Motor neuron (in vitro differentiated cells): ENCODE measurements around the gene GREM2. TPM values are rescaled to one million over a fixed set of nuclear protein-coding genes. Genes with fewer than 3 reads are reported as not detected.

ENCODE experiments used
- ATAC-seq, 8 experiments: fragments of 200-7000 bp; cut with Tn5 transposase; replicated peaks in 6 of 8; 2 replicates each; pipeline ENCODE4 v1.8.0; 2021; ENCODE audit warnings: mild to moderate bottlenecking in 8 of 8, moderate library complexity in 8 of 8
- H3K27ac ChIP-seq, 2 donors: fragments of 250-450 bp; sonication (Bioruptor Pico); 2 replicates each; pipeline ENCODE4 v1.9.0; 2021; ENCODE audit warnings: antibody characterized with exemption in 2 of 2, mild to moderate bottlenecking in 2 of 2, moderate library complexity in 1 of 2
- H3K4me1 ChIP-seq, 2 donors: fragments of 250-450 bp; sonication (Bioruptor Pico); replicated peaks in 1 of 2; 2 replicates each; pipeline ENCODE4 v1.6.1; 2021; ENCODE audit warnings: antibody characterized with exemption in 2 of 2, mild to moderate bottlenecking in 2 of 2, moderate library complexity in 1 of 2
- H3K4me3 ChIP-seq, 5 donors: fragments of 250-450 bp; sonication (Bioruptor Pico); 2 replicates each; pipeline ENCODE4 v1.9.0; 2021; ENCODE audit warnings: antibody characterized with exemption in 5 of 5, mild to moderate bottlenecking in 5 of 5, moderate library complexity in 4 of 5
- WGBS, 10 experiments: fragments of 450-650 bp; shearing (Covaris generic); methylation state at CpG; one replicate each; pipeline ENCODE4 v1.0.0; 2022; 5-methylcytosine and 5-hydroxymethylcytosine counted together
- in situ Hi-C, 9 experiments: fragments of 400-800 bp; cut with MboI; loops; one replicate each; pipeline ENCODE4 v1.15.0; 2021; ENCODE audit warnings: low sequenced_read_pairs in 9 of 9, low pct_unique_long_range_greater_than_20kb in 2 of 9; ENCODE audit not compliant: unreplicated experiment in 9 of 9
- total RNA-seq, 8 experiments: library from RNA; unstranded; fragments of 300-600 nt; gene quantifications; 2 replicates each; pipeline versions ENCODE4 v1.2.3 to v1.2.4, GENCODE V29; 2022

The GREM2 gene
- total RNA-seq, 8 experiments from 2014 or later, result 0.10 to 13.9 (median 2.0) TPM; not detected in 1

DNA sequence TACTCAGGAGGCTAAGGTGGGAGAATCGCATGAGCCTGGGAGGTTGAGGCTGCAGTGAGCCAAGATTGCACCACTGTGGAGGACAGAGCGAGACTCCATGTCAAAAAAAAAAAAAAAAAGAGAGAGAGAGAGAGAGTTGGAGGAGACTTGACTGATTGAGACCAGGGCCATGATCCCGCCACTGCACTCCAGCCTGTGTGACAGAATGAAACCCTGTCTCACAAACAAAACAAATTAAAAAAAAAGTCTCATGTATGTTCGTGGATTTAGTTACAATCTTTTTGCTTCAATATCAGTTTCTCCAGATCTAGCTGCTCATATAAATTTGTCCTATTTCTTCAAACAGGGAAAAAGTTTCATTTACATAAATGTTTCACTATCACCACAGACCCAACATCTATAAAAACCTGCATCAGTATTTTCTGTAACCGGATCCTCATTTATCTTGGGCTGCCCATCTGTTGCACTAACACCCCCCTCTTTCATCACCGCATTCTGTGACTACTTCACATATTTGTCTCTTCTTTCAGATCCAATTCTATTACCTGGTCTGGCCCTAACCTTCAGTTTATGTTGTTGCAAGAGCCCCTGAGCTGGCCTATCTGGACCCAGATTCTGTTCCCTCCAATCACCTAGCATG lies 127.0 kb downstream of the GREM2 start:
- Histone ChIP-seq H3K4me1 (no peaks in the 10 kb centered on the region), H3K4me3 (no peak overlapping the region), H3K27ac (no peak overlapping the region)
- no peak for ATAC-seq
- in situ Hi-C loops, result no loop called here
- WGBS, 10 experiments, result 59 to 100% (median 91%) methylated on average over 1 to 6 of the region's 6 CpGs

GRCh38 chr1:240478536-240478935 lies 133.4 kb downstream of the GREM2 start:
- no peak for ATAC-seq
- 54 to 95% (median 83%) methylated on average over 1 to 6 of the region's 6 CpGs; no CpG with 5 or more reads in 1 of the 10 experiments for WGBS, 10 experiments
- in situ Hi-C loops, result no loop called here

GRCh38 chr1:240475832-240476231 lies 136.1 kb downstream of the GREM2 start:
- H3K4me3 ChIP-seq, result no peak overlapping the region
- no peak overlapping the region for H3K27ac ChIP-seq
- WGBS, 10 experiments, result 49 to 100% (median 92%) methylated on average over 1 to 4 of the region's 4 CpGs
- no peak for ATAC-seq
- no peaks in the 10 kb centered on the region for H3K4me1 ChIP-seq
- in situ Hi-C loops, result no loop called here

More at GRCh38 chr1:240478536-240478935, 133.4 kb downstream of the GREM2 start:
- no peaks in the 10 kb centered on the region for H3K4me1 ChIP-seq
- no peak overlapping the region for H3K27ac ChIP-seq
- H3K4me3 ChIP-seq, result no peak overlapping the region

DNA sequence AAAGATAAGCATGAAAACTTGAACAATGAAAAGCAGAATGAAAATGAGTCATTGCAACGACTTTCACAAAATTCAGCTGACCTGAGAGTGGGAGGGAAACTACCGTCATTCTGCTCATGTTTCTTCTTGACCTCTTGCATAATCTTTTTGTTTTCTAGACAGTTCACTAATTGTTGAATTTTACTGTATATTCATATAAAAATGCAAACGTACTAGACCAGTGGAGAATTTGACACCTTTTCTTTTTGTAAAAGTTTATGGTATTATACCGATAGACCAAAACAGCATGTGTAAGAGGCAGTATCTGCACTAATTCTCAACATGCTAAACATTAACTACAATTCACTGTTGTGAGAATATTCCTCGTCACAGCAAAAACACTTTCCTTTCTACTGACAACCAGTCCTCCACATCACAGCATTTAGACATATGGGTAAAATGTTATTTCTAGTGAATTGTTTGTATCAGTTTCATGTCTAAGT lies 137.8 kb downstream of the GREM2 start:
- 24 to 78% (median 67%) methylated on average over 3 to 5 of the region's 5 CpGs for WGBS, 10 experiments
- ATAC-seq, result no peak
- in situ Hi-C loops, result loop anchor here in 1 of 9 experiments (25.0 kb wide), 2 partner anchors 113 to 213 kb away; no protein-coding TSS in a partner anchor
- Histone ChIP-seq H3K4me1 (no peaks in the 10 kb centered on the region), H3K4me3 (no peak overlapping the region), H3K27ac (no peak overlapping the region)

GRCh38 chr1:240468656-240469055 lies 143.3 kb downstream of the GREM2 start:
- Histone ChIP-seq H3K4me1 (peaks cover 0 to 3% of the 10 kb centered on the region in 2 donors), H3K4me3 (no peak overlapping the region), H3K27ac (no peak overlapping the region)
- no peak for ATAC-seq
- 15 to 94% (median 88%) methylated on average over 1 to 7 of the region's 7 CpGs; no CpG with 5 or more reads in 1 of the 10 experiments for WGBS, 10 experiments
- in situ Hi-C loops, result loop anchor here in 1 of 9 experiments (25.0 kb wide), 2 partner anchors 119 to 219 kb away; no protein-coding TSS in a partner anchor

DNA sequence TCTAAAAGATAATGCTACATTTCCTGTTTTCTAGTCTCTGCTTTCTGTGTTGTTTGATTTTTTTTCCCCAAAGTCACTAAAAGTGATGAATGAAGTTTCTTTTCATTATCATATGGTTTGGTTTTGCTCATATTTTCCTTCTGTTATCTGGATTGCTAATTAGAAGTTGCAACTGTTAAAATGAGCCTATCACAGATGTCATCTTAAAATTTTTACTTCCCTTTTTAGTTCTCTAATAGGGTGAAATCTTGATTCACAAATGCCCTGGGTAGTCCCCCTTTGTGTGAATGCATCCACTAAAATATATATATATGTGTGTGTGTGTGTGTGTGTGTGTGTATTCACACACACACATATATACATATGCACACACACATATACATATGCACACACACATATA lies 144.1 kb downstream of the GREM2 start:
- no peak for ATAC-seq
- Histone ChIP-seq H3K27ac (no peak overlapping the region), H3K4me3 (no peak overlapping the region), H3K4me1 (peaks cover 0 to 3% of the 10 kb centered on the region in 2 donors)
- in situ Hi-C loops, result loop anchor here in 1 of 9 experiments (25.0 kb wide), 2 partner anchors 119 to 219 kb away; no protein-coding TSS in a partner anchor

DNA sequence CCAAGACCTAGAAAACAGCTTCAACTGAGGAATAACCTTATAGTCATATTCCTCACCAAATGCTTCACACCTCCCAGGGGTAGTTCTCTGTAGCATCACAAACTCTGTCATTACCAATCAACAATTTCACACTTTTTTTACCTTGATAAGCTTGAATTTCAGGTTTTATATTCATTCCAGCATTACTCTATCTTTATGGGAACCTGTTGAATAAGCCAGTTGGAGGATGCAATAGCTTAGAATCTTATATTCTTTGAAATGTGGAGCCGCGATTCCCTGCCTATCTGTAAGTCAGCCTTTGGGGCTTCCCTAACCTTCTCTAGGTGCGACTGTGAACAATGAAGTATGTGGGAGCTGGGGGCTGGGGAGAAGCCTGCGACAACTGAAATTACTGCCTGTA lies 145.4 kb downstream of the GREM2 start:
- Histone ChIP-seq H3K27ac (no peak overlapping the region), H3K4me3 (no peak overlapping the region), H3K4me1 (peaks cover 0 to 3% of the 10 kb centered on the region in 2 donors)
- ATAC-seq, result no peak
- in situ Hi-C loops, result loop anchor here in 1 of 9 experiments (25.0 kb wide), 2 partner anchors 121 to 221 kb away; no protein-coding TSS in a partner anchor
- WGBS, 10 experiments, result 60 to 100% (median 90%) methylated on average over 1 to 4 of the region's 4 CpGs; no CpG with 5 or more reads in 3 of the 10 experiments

GRCh38 chr1:240465531-240465940 lies 146.4 kb downstream of the GREM2 start:
- Histone ChIP-seq H3K4me3 (no peak overlapping the region), H3K4me1 (peaks cover 0 to 3% of the 10 kb centered on the region in 2 donors), H3K27ac (no peak overlapping the region)
- in situ Hi-C loops, result loop anchor here in 1 of 9 experiments (25.0 kb wide), 2 partner anchors 122 to 222 kb away; no protein-coding TSS in a partner anchor
- ATAC-seq, result peak in 1 of 8 experiments; percentile 35
- 59 to 100% (median 70%) methylated on average over 1 to 6 of the region's 6 CpGs for WGBS, 10 experiments

DNA sequence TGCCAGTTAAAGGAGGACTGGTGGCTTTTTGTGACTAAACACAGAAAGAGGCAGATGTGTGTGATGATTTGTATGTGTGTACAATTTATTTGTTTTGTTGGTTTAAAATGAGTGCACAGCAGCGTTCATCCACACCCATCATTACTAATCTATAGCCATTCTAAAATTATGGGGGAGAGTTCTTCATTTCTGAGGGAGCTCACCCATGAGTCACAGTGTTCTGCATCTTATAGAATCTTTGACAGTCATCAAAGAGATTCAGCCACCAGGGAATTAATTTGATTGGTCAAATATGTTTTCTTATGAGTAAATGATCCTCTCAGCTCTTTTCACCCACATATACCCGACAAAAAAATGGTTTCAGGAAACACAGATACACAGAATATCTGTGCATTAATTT lies 147.9 kb downstream of the GREM2 start:
- in situ Hi-C loops, result loop anchor here in 1 of 9 experiments (25.0 kb wide), 2 partner anchors 123 to 223 kb away; no protein-coding TSS in a partner anchor
- ATAC-seq, result no peak

GRCh38 chr1:240462766-240463395 lies 149.1 kb downstream of the GREM2 start:
- no peak for ATAC-seq
- no peak overlapping the region for H3K4me3 ChIP-seq
- in situ Hi-C loops, result loop anchor here in 1 of 9 experiments (25.0 kb wide), 2 partner anchors 124 to 224 kb away; no protein-coding TSS in a partner anchor
- WGBS, 10 experiments, result 60 to 100% (median 91%) methylated on average over 1 to 7 of the region's 7 CpGs
- H3K27ac ChIP-seq, result no peak overlapping the region
- H3K4me1 ChIP-seq, result peaks cover 0 to 3% of the 10 kb centered on the region in 2 donors

More for the DNA sequence above, 147.9 kb downstream of the GREM2 start:
- WGBS, 10 experiments, result 0 to 100% (median 92%) methylated on average over 1 to 2 of the region's 2 CpGs; no CpG with 5 or more reads in 3 of the 10 experiments
- Histone ChIP-seq H3K27ac (no peak overlapping the region), H3K4me3 (no peak overlapping the region), H3K4me1 (peaks cover 0 to 3% of the 10 kb centered on the region in 2 donors)

DNA sequence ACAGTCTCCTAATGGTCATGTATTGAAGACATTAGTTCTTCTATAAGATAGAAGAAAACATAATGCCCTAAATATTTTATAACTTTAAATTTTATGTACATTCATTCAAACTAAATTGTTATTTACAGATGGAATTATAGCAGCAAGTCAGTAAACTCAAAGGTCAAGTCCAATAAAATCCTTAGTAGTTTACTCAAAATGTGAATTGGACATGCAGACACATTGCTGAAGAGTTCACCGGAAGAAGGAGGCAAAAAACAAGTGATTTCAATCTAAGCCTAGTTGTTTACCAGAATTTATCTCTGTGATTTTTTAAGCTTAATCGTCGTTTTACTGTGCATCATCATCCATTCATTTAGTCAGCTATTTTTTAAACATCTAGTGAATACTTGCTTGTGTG lies 149.7 kb downstream of the GREM2 start:
- ATAC-seq, result no peak
- Histone ChIP-seq H3K4me1 (peaks cover 0 to 3% of the 10 kb centered on the region in 2 donors), H3K27ac (no peak overlapping the region), H3K4me3 (no peak overlapping the region)
- in situ Hi-C loops, result loop anchor here in 1 of 9 experiments (25.0 kb wide), 2 partner anchors 125 to 225 kb away; no protein-coding TSS in a partner anchor
- WGBS, 10 experiments, result 18 to 100% (median 86%) methylated on average over 1 to 3 of the region's 3 CpGs; no CpG with 5 or more reads in 1 of the 10 experiments

DNA sequence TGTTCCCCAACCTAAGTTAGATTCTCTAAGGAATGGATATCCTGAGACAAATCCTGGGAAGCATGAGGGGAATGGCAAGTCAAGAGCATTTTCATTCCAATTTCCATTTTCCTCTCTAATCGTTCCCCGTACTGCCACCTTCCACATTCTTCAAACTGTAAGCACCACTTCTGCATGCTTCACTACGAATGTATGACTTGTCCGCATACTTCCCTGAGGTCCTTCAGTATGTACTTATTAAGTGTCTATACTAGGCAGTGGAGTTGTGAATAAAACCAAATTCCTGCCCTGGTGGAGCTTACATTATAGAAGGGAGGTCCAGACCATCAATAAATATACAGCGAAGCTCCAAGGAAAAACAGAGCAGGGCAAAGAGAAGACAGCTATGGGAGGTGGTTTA lies 154.8 kb downstream of the GREM2 start:
- WGBS, 10 experiments, result 40 to 100% (median 95%) methylated on average over 1 to 5 of the region's 5 CpGs; no CpG with 5 or more reads in 1 of the 10 experiments
- in situ Hi-C loops, result loop anchor here in 1 of 9 experiments (25.0 kb wide), 2 partner anchors 130 to 230 kb away; no protein-coding TSS in a partner anchor
- Histone ChIP-seq H3K4me3 (no peak overlapping the region), H3K27ac (no peak overlapping the region), H3K4me1 (no peaks in the 10 kb centered on the region)
- ATAC-seq, result no peak
